Epithelial cell of prostate (primary cell): ENCODE data around the gene CRYGA.
A peak's percentile ranks its signal among the peaks of the same experiment; 100 is the strongest.

Source experiments
- DNase-seq: peaks from one replicate; pipeline ENCODE4 v3.0.0-alpha.2; 2011; ENCODE audit warnings: low read depth, low spot score
- H3K27ac ChIP-seq: fragments of 450-650 bp; 2 replicates; pipeline ENCODE4 v1.5.1; 2017; ENCODE audit warnings: mild to moderate bottlenecking

CRYGA gene

GRCh38 chr2:208163489-208163888 lies at the start of gene CRYGA:
Gene CRYGA, minus strand, starts transcription at chr2:208163589. Its CDS starts 33 bp downstream, at chr2:208163556.
- no peak for DNase-seq
- H3K27ac ChIP-seq, result no peak within 1 kb of the TSS

GRCh38 chr2:208210688-208211451 lies 47.5 kb upstream of the CRYGA start:
- no peak overlapping the region for H3K27ac ChIP-seq
- no peak for DNase-seq

- no peak for DNase-seq
- no peak overlapping the region for H3K27ac ChIP-seq
Observed at GRCh38 chr2:208208335-208209085, 45.1 kb upstream of the CRYGA start.

- H3K27ac ChIP-seq, result no peak overlapping the region
- DNase-seq, result no peak
Observed at GRCh38 chr2:208207769-208208168, 44.4 kb upstream of the CRYGA start.

GRCh38 chr2:208204166-208204565 lies 40.8 kb upstream of the CRYGA start:
- H3K27ac ChIP-seq, result no peak overlapping the region
- DNase-seq, result no peak

- H3K27ac ChIP-seq, result no peak overlapping the region
- no peak for DNase-seq
Observed at GRCh38 chr2:208195531-208195930, 32.1 kb upstream of the CRYGA start.

- no peak overlapping the region for H3K27ac ChIP-seq
- DNase-seq, result peak; percentile 39
Observed at GRCh38 chr2:208192611-208193236, 29.3 kb upstream of the CRYGA start.

GRCh38 chr2:208189810-208190503 lies 26.6 kb upstream of the CRYGA start, which contains the start of gene C2orf80:
Gene C2orf80, minus strand, starts transcription at chr2:208190030. Its CDS starts 3,044 bp downstream, at chr2:208186986.
- no peak within 1 kb of the TSS for H3K27ac ChIP-seq
- no peak for DNase-seq

- no peak for DNase-seq
- H3K27ac ChIP-seq, result no peak overlapping the region
Observed at GRCh38 chr2:208189069-208189809, 25.9 kb upstream of the CRYGA start.

GRCh38 chr2:208186893-208187292 lies 23.5 kb upstream of the CRYGA start:
- DNase-seq, result no peak
- H3K27ac ChIP-seq, result no peak overlapping the region

GRCh38 chr2:208186465-208186864 lies 23.1 kb upstream of the CRYGA start:
- no peak overlapping the region for H3K27ac ChIP-seq
- no peak for DNase-seq

- no peak for DNase-seq
- no peak overlapping the region for H3K27ac ChIP-seq
Observed at GRCh38 chr2:208183972-208184705, 20.8 kb upstream of the CRYGA start.

GRCh38 chr2:208183526-208183925 lies 20.1 kb upstream of the CRYGA start:
- DNase-seq, result no peak
- H3K27ac ChIP-seq, result no peak overlapping the region

- no peak overlapping the region for H3K27ac ChIP-seq
- no peak for DNase-seq
Observed at GRCh38 chr2:208182835-208183234, 19.4 kb upstream of the CRYGA start.

- DNase-seq, result no peak
- no peak overlapping the region for H3K27ac ChIP-seq
Observed at GRCh38 chr2:208179028-208179609, 15.7 kb upstream of the CRYGA start.

- H3K27ac ChIP-seq, result no peak overlapping the region
- DNase-seq, result no peak
Observed at GRCh38 chr2:208175840-208176153, 12.4 kb upstream of the CRYGA start.

GRCh38 chr2:208175069-208175839 lies 11.9 kb upstream of the CRYGA start:
- peak; percentile 8 for DNase-seq
- H3K27ac ChIP-seq, result no peak overlapping the region

- H3K27ac ChIP-seq, result no peak overlapping the region
- DNase-seq, result no peak
Observed at GRCh38 chr2:208174144-208174543, 10.8 kb upstream of the CRYGA start.
